Stimulated activated CD4-positive, alpha-beta T cell treated with anti-CD3 and anti-CD28 coated beads, Interleukin-15, amount 100 ng/mL, for 1 hour (primary cell): ENCODE measurements around the gene ATP8B1.
"Not testable (repeated sequence)": the region's sequence is repeated elsewhere in the genome, so short reads cannot be mapped to it uniquely, and the experiment has no call there.

Experiments
- DNase-seq, 2 donors: peaks; one replicate each; pipeline ENCODE4 v3.0.0-alpha.2; 2020; ENCODE audit warnings: low read depth in 1 of 2, low spot score in 1 of 2

Gene ATP8B1

GRCh38 chr18:57803103-57803969 is at the start of gene ATP8B1:
ATP8B1 (minus strand) TSS chr18:57803315; CDS start chr18:57731807, 71,508 bp downstream.
- DNase-seq: no peak

GRCh38 chr18:57850063-57850462 is 46.9 kb upstream of the ATP8B1 start:
- DNase-seq: no peak

GRCh38 chr18:57848374-57848773 is 45.3 kb upstream of the ATP8B1 start:
- DNase-seq: not testable (repeated sequence)

- DNase-seq: not testable (repeated sequence)
Observed at GRCh38 chr18:57847431-57847830, 44.3 kb upstream of the ATP8B1 start.

- DNase-seq: no peak
Observed at GRCh38 chr18:57846258-57846657, 43.1 kb upstream of the ATP8B1 start.

- no peak for DNase-seq
Observed at GRCh38 chr18:57845605-57846074, 42.5 kb upstream of the ATP8B1 start.

GRCh38 chr18:57844319-57844718 is 41.2 kb upstream of the ATP8B1 start:
- DNase-seq: no peak

DNA sequence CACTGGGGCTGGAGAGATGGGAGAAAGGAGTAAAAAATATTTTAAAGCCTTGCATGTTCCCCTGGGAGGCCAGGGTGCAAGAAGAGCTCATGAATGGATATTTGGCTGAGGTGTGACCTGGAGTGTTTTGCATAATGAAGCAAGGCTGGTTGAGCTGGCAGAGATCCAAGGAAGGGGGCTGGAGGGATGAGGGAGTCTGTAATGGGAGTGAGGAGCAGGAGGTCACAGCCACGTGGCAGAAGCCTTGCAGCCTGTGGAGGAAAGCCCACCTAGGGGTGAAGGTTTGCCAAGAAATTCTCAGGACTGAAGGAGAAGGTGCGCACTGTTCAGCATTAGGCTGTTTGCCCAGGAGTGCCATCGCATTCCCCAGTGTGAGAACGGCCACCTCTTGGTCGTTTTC is 40.3 kb upstream of the ATP8B1 start:
- DNase-seq: no peak

DNA sequence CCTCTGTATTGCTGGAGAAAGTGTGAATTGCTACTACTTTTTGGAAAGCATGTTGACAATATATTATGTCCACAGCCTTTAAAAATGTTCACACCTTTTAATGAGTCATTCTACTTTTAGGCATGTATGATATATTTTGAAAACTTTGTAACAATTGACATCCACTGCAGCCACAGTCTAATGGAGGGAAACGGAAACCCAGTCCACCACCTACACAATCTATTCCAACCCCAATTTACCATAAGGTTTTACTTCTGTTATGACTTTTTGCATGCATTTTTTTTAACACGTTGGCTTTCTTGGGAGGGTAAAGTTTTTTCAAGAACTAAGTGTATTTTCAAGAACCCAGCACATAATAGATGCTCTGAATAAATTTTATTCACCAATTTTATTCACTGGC is 38.5 kb upstream of the ATP8B1 start:
- no peak for DNase-seq

DNA sequence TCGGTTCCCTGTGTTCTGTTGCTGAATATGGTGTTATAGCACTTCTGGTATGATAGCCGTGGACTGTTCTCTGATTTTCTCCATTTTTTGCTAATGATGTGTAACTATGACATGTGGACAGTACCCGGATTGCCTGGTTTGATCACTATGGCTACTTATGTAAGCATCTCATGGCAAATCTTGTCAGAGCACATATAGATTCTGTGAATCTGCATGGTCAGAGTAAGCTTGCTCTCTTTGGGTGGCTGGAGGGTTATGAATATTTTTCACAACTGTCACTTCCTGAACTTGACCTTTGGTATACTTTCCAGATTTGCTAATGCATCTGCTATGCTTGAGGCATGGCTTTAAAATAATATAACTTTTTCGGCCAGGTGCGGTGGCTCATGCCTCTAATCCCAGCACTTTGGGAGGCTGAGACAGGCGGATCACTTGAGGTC is 36.8 kb upstream of the ATP8B1 start:
- no peak for DNase-seq

DNA sequence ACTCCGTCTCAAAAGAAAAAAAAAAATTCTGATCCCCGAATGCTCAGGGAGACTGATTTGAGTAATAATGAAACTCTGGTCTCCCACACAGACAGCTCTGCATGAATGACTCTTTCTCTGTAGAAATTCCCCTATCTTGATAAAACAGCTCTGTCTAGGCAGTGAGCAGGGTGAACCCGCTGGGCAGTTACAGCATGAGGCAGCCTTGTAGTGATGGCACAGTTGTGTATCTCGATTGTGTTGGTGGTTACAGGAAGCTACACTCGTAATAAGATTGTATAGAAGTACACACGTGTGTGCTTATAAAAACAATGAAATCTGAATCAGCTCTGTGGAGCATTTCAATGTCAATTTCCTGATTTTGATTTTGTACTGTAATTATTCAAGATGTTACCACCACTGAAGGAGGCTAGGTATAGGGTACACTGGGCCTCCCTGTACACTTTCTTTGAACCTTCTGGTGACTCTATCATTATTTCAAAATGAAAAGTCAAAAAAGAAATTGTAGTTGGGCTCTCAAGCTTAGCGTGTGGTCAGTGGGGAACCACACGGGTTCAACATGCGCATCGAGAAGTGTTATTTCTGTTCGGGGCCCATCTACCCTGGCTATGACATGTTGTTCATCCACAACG is 34.9 kb upstream of the ATP8B1 start:
- DNase-seq: no peak

DNA sequence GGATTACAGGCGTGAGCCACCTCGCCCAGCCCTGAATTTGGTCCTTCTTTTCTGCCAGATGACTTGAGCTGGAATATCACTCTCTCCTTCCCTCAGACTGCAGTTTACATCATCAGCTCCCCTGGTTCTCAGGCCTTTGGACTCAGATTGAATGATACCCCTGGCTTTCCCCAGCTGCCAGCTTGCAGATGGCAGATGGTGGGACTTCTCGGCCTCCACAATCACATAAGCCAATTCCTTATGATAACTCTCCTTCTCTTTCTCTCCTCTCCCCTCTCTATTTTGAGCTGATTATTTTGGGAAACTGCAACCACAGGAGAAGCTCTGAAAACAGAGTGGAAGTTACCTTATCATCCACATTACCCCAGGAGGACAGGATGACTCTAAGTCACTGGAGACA is 33.4 kb upstream of the ATP8B1 start:
- DNase-seq: no peak

DNA sequence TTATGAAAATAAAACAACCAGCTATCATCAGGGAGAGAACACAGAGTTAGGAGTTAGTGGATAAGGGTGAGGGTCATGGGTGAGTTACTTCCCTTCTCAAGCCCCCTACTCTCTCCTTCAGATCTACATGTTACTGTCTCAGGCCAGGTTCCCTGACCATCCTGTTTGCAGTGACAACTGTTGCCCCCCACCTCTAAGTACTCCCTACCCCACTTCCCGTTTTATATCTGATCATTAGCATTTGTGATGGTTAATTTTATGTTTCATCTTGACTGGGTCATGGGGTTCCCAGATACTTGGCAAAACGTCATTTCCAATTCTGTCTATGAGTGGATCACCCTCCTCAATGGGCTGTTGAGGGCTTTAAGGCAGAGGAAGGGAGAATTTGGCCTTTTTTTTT is 32.8 kb upstream of the ATP8B1 start:
- DNase-seq: no peak

DNA sequence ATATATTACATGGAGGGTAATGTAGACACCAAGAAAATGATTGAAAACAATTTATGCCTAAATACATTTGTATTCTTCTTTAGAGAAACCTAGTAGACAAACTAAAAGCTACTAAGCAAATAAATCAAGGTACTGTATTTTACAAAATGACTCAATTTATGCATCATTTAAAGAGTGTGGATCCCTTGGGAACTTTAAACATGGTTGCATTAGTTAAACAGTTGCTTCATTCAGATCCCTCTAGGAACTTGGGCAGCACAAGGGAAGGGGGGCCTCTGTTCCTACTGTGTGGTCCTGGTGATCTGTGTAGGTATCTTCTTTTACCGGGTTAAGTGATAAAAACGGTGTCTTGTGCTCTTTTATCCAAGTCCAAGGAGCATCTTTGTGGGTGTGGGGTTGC is 31.5 kb upstream of the ATP8B1 start:
- no peak for DNase-seq

- no peak for DNase-seq
Observed at GRCh38 chr18:57833441-57834101, 30.5 kb upstream of the ATP8B1 start.

DNA sequence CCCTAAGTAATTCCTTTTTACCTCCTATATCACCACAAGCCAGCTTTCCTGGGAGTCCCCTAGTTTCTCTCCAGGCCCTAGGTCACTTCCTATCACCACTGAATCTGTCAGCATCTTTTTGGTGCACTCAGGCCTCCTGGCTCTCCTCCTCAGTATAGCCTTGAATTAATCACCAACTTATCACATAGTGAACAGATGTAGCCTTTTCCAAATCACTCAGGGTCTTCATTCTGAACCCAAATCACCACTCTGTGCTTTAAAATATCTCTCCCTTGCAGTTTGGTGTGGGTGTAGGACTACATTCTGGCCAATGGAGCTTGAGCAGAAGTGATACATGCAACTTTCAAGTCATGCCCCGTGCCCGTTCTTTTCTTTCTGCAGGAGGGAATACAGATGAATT is 29.6 kb upstream of the ATP8B1 start:
- DNase-seq: no peak

DNA sequence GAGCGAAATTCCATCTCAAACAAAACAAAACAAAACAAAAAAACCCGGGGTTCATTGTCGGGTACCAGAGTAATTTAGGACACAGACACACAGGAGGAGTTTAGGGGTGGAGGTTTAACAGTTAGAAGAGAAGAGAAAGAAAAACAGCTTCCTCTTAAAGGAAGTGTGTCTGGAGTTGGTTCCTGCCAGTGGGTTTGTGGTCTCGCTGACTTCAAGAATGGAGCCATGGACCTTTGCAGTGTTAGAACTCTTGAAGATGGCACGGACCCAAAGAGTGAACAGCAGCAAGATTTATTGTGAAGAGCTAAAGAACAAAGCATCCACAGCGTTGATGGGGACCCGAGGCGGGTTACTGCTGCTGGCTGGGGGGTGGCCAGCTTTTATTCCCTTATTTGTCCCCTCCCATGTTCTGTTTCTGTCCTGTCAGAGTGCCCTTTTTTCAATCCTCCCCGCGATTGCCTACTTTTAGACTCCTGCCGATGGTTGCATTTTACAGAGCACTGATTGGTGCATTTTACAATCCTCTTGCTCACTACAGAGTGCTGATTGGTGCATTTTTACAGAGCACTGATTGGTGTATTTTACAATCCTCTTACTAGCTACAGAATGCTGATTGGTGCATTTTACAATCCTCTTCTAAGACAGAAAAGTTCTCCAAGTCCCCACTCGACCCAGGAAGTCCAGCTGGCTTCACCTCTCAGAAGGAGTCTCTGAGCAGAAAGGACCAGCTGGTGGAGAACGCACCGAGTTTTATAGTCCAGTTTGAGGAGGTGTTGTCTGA is 28.7 kb upstream of the ATP8B1 start:
- DNase-seq: no peak

DNA sequence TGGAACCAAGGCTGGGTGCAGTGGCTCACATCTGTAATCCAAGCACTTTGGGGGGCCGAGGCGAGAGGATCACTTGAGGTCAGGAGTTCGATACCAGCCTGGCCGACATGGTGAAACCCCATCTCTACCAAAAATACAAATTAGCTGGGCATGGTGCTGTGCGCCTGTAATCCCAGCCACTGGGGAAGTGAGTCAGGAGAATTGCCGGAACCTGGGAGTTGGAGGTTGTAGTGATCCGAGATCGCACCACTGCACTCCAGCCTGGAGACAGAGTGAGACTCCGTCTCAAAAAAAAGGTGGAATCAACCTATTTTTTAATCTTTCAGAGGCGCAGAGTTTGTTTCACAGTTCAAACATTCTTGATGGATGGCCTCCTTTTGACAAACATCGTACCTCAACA is 24.5 kb upstream of the ATP8B1 start:
- DNase-seq: no peak

DNA sequence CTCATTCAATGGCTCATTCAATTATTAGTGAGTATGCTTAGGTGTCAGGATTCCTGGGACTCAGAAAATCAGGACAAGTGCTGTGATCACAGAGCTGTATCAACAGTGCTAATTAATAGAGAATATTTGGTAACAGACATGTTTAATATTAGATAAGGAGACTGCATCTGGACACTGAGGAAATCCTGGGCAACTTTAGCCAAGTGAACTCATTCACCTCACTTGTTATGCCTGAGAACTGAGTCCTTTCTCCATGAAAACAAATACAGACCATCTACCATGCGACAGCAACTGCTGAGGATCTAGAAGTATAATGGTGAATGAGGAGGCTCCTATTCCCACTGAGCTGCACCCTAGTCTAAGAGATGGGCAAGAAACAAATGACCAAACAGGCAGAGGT is 23.1 kb upstream of the ATP8B1 start:
- no peak for DNase-seq

DNA sequence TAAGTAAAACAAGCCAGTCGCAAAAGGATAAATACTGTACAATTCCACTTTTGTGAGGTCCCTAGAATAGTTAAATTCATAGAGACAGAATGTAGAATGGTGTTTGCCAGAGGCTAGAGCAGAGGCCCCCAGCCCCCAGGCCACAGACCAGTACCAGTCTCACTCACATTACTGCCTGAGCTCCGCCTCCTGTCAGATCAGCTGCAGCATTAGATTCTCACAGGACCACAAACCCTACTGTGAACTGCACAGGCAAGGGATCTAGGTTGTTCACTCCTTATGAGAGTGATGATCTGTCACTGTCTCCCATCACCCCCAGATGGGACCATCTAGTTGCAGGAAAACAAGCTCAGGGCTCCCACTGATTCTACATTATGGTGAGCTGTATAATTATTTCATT is 17.5 kb upstream of the ATP8B1 start:
- DNase-seq: not testable (repeated sequence)
